ENCODE measurements around the gene FAT2.

The FAT2 gene

GRCh38 chr5:151591144-151591819 is at the start of gene FAT2:
TSS of gene FAT2 (minus strand) at chr5:151591331. CDS start at chr5:151568931, 22,400 bp downstream.
- DNase-seq, result no peak

GRCh38 chr5:151638619-151639018 is 47.5 kb upstream of the FAT2 start:
- DNase-seq, result no peak

GRCh38 chr5:151637676-151638075 is 46.5 kb upstream of the FAT2 start:
- DNase-seq, result no peak

GRCh38 chr5:151633892-151634291 is 42.8 kb upstream of the FAT2 start:
- no peak for DNase-seq

GRCh38 chr5:151632941-151633340 is 41.8 kb upstream of the FAT2 start:
- no peak for DNase-seq

GRCh38 chr5:151632524-151632923 is 41.4 kb upstream of the FAT2 start:
- no peak for DNase-seq

GRCh38 chr5:151631941-151632340 is 40.8 kb upstream of the FAT2 start:
- DNase-seq, result no peak

- no peak for DNase-seq
Observed at GRCh38 chr5:151630088-151630487, 39.0 kb upstream of the FAT2 start.

- DNase-seq, result no peak
Observed at GRCh38 chr5:151628112-151628823, 37.1 kb upstream of the FAT2 start.

GRCh38 chr5:151627650-151628049 is 36.5 kb upstream of the FAT2 start:
- no peak for DNase-seq

GRCh38 chr5:151625285-151625684 is 34.2 kb upstream of the FAT2 start:
- DNase-seq, result no peak

- no peak for DNase-seq
Observed at GRCh38 chr5:151624476-151624875, 33.3 kb upstream of the FAT2 start.

GRCh38 chr5:151622367-151623088 is 31.4 kb upstream of the FAT2 start:
- DNase-seq, result no peak

GRCh38 chr5:151620461-151620840 is 29.3 kb upstream of the FAT2 start:
- DNase-seq, result no peak

GRCh38 chr5:151619812-151620460 is 28.8 kb upstream of the FAT2 start:
- no peak for DNase-seq

- no peak for DNase-seq
Observed at GRCh38 chr5:151618907-151619306, 27.8 kb upstream of the FAT2 start.

- DNase-seq, result no peak
Observed at GRCh38 chr5:151617841-151618710, 26.9 kb upstream of the FAT2 start.

GRCh38 chr5:151617383-151617840 is 26.3 kb upstream of the FAT2 start:
- no peak for DNase-seq

- no peak for DNase-seq
Observed at GRCh38 chr5:151615431-151615830, 24.3 kb upstream of the FAT2 start.

GRCh38 chr5:151614565-151614964 is 23.4 kb upstream of the FAT2 start:
- DNase-seq, result no peak

- no peak for DNase-seq
Observed at GRCh38 chr5:151612689-151613427, 21.7 kb upstream of the FAT2 start.

Measured in T1000 (cell line).